Endothelial cell of umbilical vein (primary cell): Measurements from ENCODE around the gene SMIM8. TPM values are rescaled to one million over a fixed set of nuclear protein-coding genes. Genes with fewer than 3 reads are reported as not detected.

Source experiments
- BruUV-seq: library from RNA; stranded (reverse); fragments of 400-500 nt; replicated peaks from 2 replicates; lab custom pipeline; 2021; lab: Mats Ljungman, UMichigan
- CTCF ChIA-PET: fragments of 300-600, 350-600 bp; sonication (Branson Sonifier 250); formaldehyde crosslinking; loops from one replicate; lab custom pipeline; 2021; ENCODE audit warnings: antibody characterized with exemption, inconsistent platforms; lab: Charles Lee
- POLR2A ChIA-PET: fragments of 300-600, 350-600 bp; sonication (Branson Sonifier 250); formaldehyde crosslinking; loops from one replicate; lab custom pipeline; 2021; ENCODE audit warnings: antibody characterized with exemption, inconsistent platforms; lab: Charles Lee
- DNase-seq: peaks from one replicate; pipeline ENCODE4 v3.0.0-alpha.2; 2011; ENCODE audit warnings: low read depth, low spot score
- FAIRE-seq: peaks from 2 replicates; lab custom pipeline; 2011; peaks lifted over from hg19 to GRCh38; lab: Jason Lieb, UNC
- H2AFZ ChIP-seq: 2 replicates; pipeline ENCODE4 v1.6.0; 2012; ENCODE audit warnings: low read depth, low read length, control low read depth, inconsistent platforms
- H3K27ac ChIP-seq: 2 replicates; pipeline ENCODE4 v1.5.1; 2011; ENCODE audit warnings: low read depth, mild to moderate bottlenecking, control low read depth, low read length, moderate library complexity; ENCODE audit not compliant: insufficient read depth
- H3K27me3 ChIP-seq, 2 experiments: 2 replicates each; pipeline versions ENCODE4 v1.6.0 to v1.6.1; 2011; ENCODE audit warnings: low read length in 2 of 2, mixed read lengths in 1 of 2; ENCODE audit not compliant: control insufficient read depth in 2 of 2, insufficient read depth in 2 of 2
- H3K36me3 ChIP-seq, 2 experiments: 2 replicates in 1 of 2; 3 replicates in 1 of 2; pipeline ENCODE4 v1.5.1; 2011; ENCODE audit warnings: low read length in 2 of 2, mild to moderate bottlenecking in 1 of 2, moderate library complexity in 1 of 2; ENCODE audit not compliant: control insufficient read depth in 2 of 2, insufficient read depth in 2 of 2; ENCODE audit errors: extremely low read depth in 1 of 2
- H3K4me1 ChIP-seq: 3 replicates; pipeline ENCODE4 v1.5.1; 2011; ENCODE audit warnings: mild to moderate bottlenecking, low read length; ENCODE audit not compliant: control insufficient read depth, insufficient read depth; ENCODE audit errors: extremely low read depth
- H3K4me2 ChIP-seq: 2 replicates; pipeline ENCODE4 v1.6.1; 2011; ENCODE audit warnings: low read length, control low read depth, mixed read lengths; ENCODE audit not compliant: insufficient read depth
- H3K4me3 ChIP-seq, 3 experiments: fragments of 200-600 bp in 1 of 3; sonication (generic), shearing (Covaris generic) in 1 of 3; replicated peaks in 1 of 3; 2 replicates each; pipeline ENCODE4 v1.5.1; 2011 to 2016; ENCODE audit warnings: control low read depth in 3 of 3, low read length in 3 of 3, mild to moderate bottlenecking in 2 of 3, inconsistent platforms in 1 of 3, low read depth in 1 of 3, moderate library complexity in 1 of 3; ENCODE audit not compliant: insufficient read depth in 1 of 3
- H3K79me2 ChIP-seq: 2 replicates; pipeline ENCODE4 v1.6.0; 2012; ENCODE audit warnings: low read length, inconsistent platforms; ENCODE audit not compliant: control insufficient read depth, insufficient read depth
- H3K9ac ChIP-seq: replicated peaks from 2 replicates; pipeline ENCODE3; 2011; ENCODE audit warnings: low read length, control low read depth; ENCODE audit not compliant: insufficient read depth; ENCODE audit errors: extremely low read depth
- H3K9me1 ChIP-seq: replicated peaks from 3 replicates; pipeline ENCODE4 v1.6.0; 2011; ENCODE audit warnings: mild to moderate bottlenecking, low read length; ENCODE audit not compliant: control insufficient read depth, insufficient read depth; ENCODE audit errors: extremely low read depth
- H3K9me3 ChIP-seq: replicated peaks from 2 replicates; pipeline ENCODE4 v1.5.1; 2012; ENCODE audit warnings: low read length, inconsistent platforms; ENCODE audit not compliant: control insufficient read depth, insufficient read depth
- H4K20me1 ChIP-seq: replicated peaks from 2 replicates; pipeline ENCODE3; 2011; ENCODE audit warnings: mild to moderate bottlenecking, low read length; ENCODE audit not compliant: control insufficient read depth, insufficient read depth; ENCODE audit errors: extremely low read depth
- CTCF ChIP-seq, 2 donors: IDR thresholded peaks; 1 replicate in 1 of 2; 2 replicates in 1 of 2; pipeline ENCODE4 v1.5.1; 2011; ENCODE audit warnings: low read length in 2 of 2, mild to moderate bottlenecking in 2 of 2, moderate library complexity in 2 of 2, control low read depth in 1 of 2, inconsistent platforms in 1 of 2, low read depth in 1 of 2; ENCODE audit not compliant: insufficient read depth in 1 of 2; ENCODE audit errors: extremely low read depth in 1 of 2
- EZH2 ChIP-seq: IDR thresholded peaks from 2 replicates; pipeline ENCODE4 v1.6.1; 2012; ENCODE audit warnings: borderline replicate concordance, low read depth, mild to moderate bottlenecking, moderate library complexity, low read length, inconsistent platforms; ENCODE audit not compliant: severe bottlenecking
- FOS ChIP-seq: IDR thresholded peaks from 2 replicates; pipeline ENCODE4 v1.6.1; 2011; ENCODE audit warnings: mild to moderate bottlenecking, low read length, moderate library complexity, borderline replicate concordance; ENCODE audit not compliant: insufficient read depth
- GATA2 ChIP-seq: IDR thresholded peaks from 2 replicates; pipeline ENCODE4 v1.7.0; 2011; ENCODE audit warnings: low read depth, mild to moderate bottlenecking, moderate library complexity, mixed read lengths, low read length; ENCODE audit not compliant: insufficient read length, insufficient read depth
- JUN ChIP-seq: IDR thresholded peaks from 2 replicates; pipeline ENCODE4 v1.6.1; 2011; ENCODE audit warnings: borderline replicate concordance, low read depth; ENCODE audit not compliant: insufficient read length, insufficient read depth
- MAX ChIP-seq: IDR thresholded peaks from 2 replicates; pipeline ENCODE4 v1.6.1; 2011; ENCODE audit not compliant: insufficient read depth, insufficient read length
- MYC ChIP-seq: IDR thresholded peaks from one replicate; pipeline ENCODE4 v1.6.1; 2011; ENCODE audit warnings: mild to moderate bottlenecking, low read depth, low read length
- POLR2A ChIP-seq: IDR thresholded peaks from 2 replicates; pipeline ENCODE4 v1.6.1; 2012; ENCODE audit warnings: low read depth, mild to moderate bottlenecking, control low read depth, low read length
- dilution Hi-C: fragments of 300-500 bp; cut with MboI; formaldehyde crosslinking; loops from one replicate; pipeline ENCODE4 v1.15.0; 2019; ENCODE audit warnings: low sequenced_read_pairs; ENCODE audit not compliant: extremely low pct_ligation_motif_present
- intact Hi-C: fragments of 100-400 bp; cut with micrococcal nuclease; formaldehyde crosslinking; loops from one replicate; pipeline ENCODE4 v1.10.0; 2022
- polyA plus RNA-seq, 4 experiments: library from polyadenylated mRNA; depleted of rRNA in 3 of 4; stranded (reverse) in 3 of 4; unstranded in 1 of 4; fragments of >200 nt; gene quantifications; 2 replicates each; pipeline versions ENCODE4 v1.2.1 to v1.2.3, GENCODE V29; 2011 to 2012; ENCODE audit warnings: missing spikeins in 1 of 4
- total RNA-seq: library from RNA; stranded (reverse); gene quantifications from 2 replicates; pipeline ENCODE4 v1.2.3, GENCODE V29; 2021

SMIM8 gene
- total and polyA plus RNA-seq, 2 donors (not counting 3 experiments of a cell fraction or from before 2014, with no cell fraction given): 2.0 to 8.4 TPM

GRCh38 chr6:87382861-87383260 lies 60.5 kb downstream of the SMIM8 start:
- Histone ChIP-seq H3K27ac (no peak overlapping the region), H2AFZ (no peak overlapping the region), H3K36me3 (no peaks in the 10 kb centered on the region), H3K4me1 (no peaks in the 10 kb centered on the region), H3K4me3 (no peak overlapping the region), H3K9ac (no peak overlapping the region), H3K4me2 (no peak overlapping the region), H3K9me3 (no peaks in the 10 kb centered on the region), H4K20me1 (no peaks in the 10 kb centered on the region), H3K79me2 (no peaks in the 10 kb centered on the region), H3K9me1 (no peaks in the 10 kb centered on the region), H3K27me3 (no peaks in the 10 kb centered on the region)
- no peak for TF ChIP-seq GATA2
- TF ChIP-seq JUN: no peak
- no peak for TF ChIP-seq MYC
- TF ChIP-seq FOS: no peak
- no peak for TF ChIP-seq POLR2A
- TF ChIP-seq MAX: no peak
- no peak for TF ChIP-seq EZH2
- no peak for TF ChIP-seq CTCF (IDR thresholded peaks at IDR 0.05; ENCODE audit: extremely low read depth in 1 of 2, insufficient read depth in 1 of 2, low read depth in 1 of 2, low read length in 2 of 2)
- POLR2A ChIA-PET: no interaction called here
- CTCF ChIA-PET: no interaction called here
- intact Hi-C loops (no loop called here), dilution Hi-C loops (no loop called here)
- DNase-seq (no peak), FAIRE-seq (no peak)
- BruUV-seq: no TSS peak
